OCI-LY3 (cell line): Measurements from ENCODE around the gene RINL.

Source experiments
- CTCF ChIP-seq: fragments of 200-600, 300-600 bp; sonication (generic); IDR thresholded peaks from 2 replicates; pipeline ENCODE4 v1.5.1; 2014; ENCODE audit warnings: antibody characterized with exemption, low read length, low read depth
- EZH2phosphoT487 ChIP-seq: fragments of 200-600 bp; shearing (Covaris generic); IDR thresholded peaks from 2 replicates; pipeline ENCODE4 v1.6.1; 2018; ENCODE audit warnings: antibody characterized with exemption, mixed run types, low read depth

DNA sequence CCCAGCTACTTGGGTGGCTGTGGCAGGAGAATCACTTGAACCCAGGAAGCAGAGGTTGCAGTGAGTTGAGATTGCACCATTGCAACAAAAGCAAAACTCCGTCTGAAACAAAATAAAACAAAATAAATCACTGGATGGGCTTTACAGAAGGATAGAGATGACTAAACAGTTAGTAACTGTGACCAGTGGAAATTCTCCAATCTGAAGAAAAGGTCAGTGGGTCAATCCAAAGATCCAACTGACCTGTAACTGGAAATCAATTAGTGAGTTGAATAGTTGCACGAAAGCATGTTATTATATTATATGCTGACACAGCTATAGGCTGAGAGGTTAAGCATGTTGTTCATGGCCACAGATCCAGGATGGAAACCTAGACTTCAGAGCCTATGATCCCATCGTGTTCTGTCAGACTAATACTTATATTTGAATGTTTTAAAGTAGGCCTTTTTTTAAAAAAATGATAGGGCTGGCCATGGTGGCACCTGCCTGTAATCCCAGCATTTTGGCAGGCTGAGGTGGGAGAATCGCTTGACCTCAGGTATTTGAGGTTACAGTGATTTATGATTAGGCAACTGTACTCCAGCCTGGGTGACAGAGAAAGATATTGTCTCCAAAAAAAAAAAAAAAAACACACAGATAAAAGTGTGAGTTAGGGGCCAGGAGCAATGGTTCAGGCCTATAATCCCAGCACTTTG, 47.9 kb downstream of the RINL start:
- TF ChIP-seq CTCF (no peak), EZH2phosphoT487 (no peak)
